Hindlimb muscle (tissue), 1 donor: ENCODE results near the gene CCDC158. TPM values are rescaled to one million over a fixed set of nuclear protein-coding genes. Genes with fewer than 3 reads are reported as not detected.

Experiments used
- DNase-seq: peaks from one replicate; pipeline ENCODE4 v3.0.0-alpha.2; 2013
- polyA plus RNA-seq: library from polyadenylated mRNA; unstranded; fragments of 120-200 nt; gene quantifications from one replicate; pipeline ENCODE4 v1.2.1, GENCODE V29; 2013; ENCODE audit not compliant: insufficient read length

The CCDC158 gene
- polyA plus RNA-seq, 1 donor: 0.80 TPM

- DNase-seq: no peak
These were observed 143.3 kb downstream of the CCDC158 start for GRCh38 chr4:76277667-76278066.

- DNase-seq: no peak
These were observed 144.1 kb downstream of the CCDC158 start for GRCh38 chr4:76276813-76277212.

- no peak for DNase-seq
These were observed 145.3 kb downstream of the CCDC158 start for GRCh38 chr4:76275486-76276124.

GRCh38 chr4:76272999-76273398, 147.9 kb downstream of the CCDC158 start:
- no peak for DNase-seq

- DNase-seq: no peak
These were observed 148.4 kb downstream of the CCDC158 start for GRCh38 chr4:76272582-76272981.

- no peak for DNase-seq
These were observed 148.9 kb downstream of the CCDC158 start for GRCh38 chr4:76272073-76272472.

GRCh38 chr4:76271248-76271647, 149.7 kb downstream of the CCDC158 start:
- DNase-seq: no peak

GRCh38 chr4:76270244-76271175, 150.4 kb downstream of the CCDC158 start:
- no peak for DNase-seq

GRCh38 chr4:76267811-76268210, 153.1 kb downstream of the CCDC158 start:
- no peak for DNase-seq

- DNase-seq: no peak
These were observed 154.3 kb downstream of the CCDC158 start for GRCh38 chr4:76266627-76267026.

GRCh38 chr4:76265631-76266218, 155.2 kb downstream of the CCDC158 start:
- DNase-seq: no peak

Other genes with a start within 250 kb of the CCDC158 start
- 123 TPM for gene SCARB2, start 207.3 kb downstream of the CCDC158 start, polyA plus RNA-seq
- gene FAM47E, start 169.4 kb downstream of the CCDC158 start, polyA plus RNA-seq: 0.92 TPM
- gene STBD1, start 114.4 kb downstream of the CCDC158 start, polyA plus RNA-seq: 51.9 TPM
- gene SHROOM3, start 14.1 kb upstream of the CCDC158 start, polyA plus RNA-seq: 34.3 TPM